Lung (tissue), 16 donors: ENCODE results near the gene TTLL13. TPM values are rescaled to one million over a fixed set of nuclear protein-coding genes. Genes with fewer than 3 reads are reported as not detected.

ENCODE experiments used
- ATAC-seq: fragments of 200-7000 bp; cut with Tn5 transposase; one replicate; pipeline ENCODE4 v1.9.1; 2020; ENCODE audit warnings: moderate number of reproducible peaks; ENCODE audit not compliant: insufficient read depth, low FRiP score
- DNase-seq, 3 donors: peaks; one replicate each; pipeline ENCODE4 v3.0.0-alpha.2; 2013 to 2017
- H3K27ac ChIP-seq, 2 donors: one replicate each; pipeline ENCODE4 v1.5.1; 2013; ENCODE audit warnings: mild to moderate bottlenecking in 2 of 2, moderate library complexity in 2 of 2, control low read depth in 1 of 2, inconsistent platforms in 1 of 2, low read depth in 1 of 2, low read length in 1 of 2
- H3K27me3 ChIP-seq, 3 donors: one replicate each; pipeline ENCODE4 v1.5.1; 2013; ENCODE audit warnings: low read length in 2 of 3; ENCODE audit not compliant: control insufficient read depth in 3 of 3, insufficient read depth in 3 of 3
- H3K36me3 ChIP-seq, 4 donors: one replicate each; pipeline ENCODE4 v1.5.1; 2013; ENCODE audit warnings: low read length in 4 of 4, mild to moderate bottlenecking in 1 of 4, moderate library complexity in 1 of 4; ENCODE audit not compliant: control insufficient read depth in 4 of 4, insufficient read depth in 4 of 4
- H3K4me1 ChIP-seq, 5 donors: one replicate each; pipeline ENCODE4 v1.5.1; 2013; ENCODE audit warnings: low read length in 5 of 5, mild to moderate bottlenecking in 2 of 5, moderate library complexity in 1 of 5; ENCODE audit not compliant: control insufficient read depth in 5 of 5, insufficient read depth in 5 of 5
- H3K4me3 ChIP-seq: one replicate; pipeline ENCODE4 v1.5.1; 2013; ENCODE audit warnings: mild to moderate bottlenecking, control low read depth, moderate library complexity
- H3K9ac ChIP-seq, 2 donors: one replicate each; pipeline ENCODE4 v1.5.1; 2013; ENCODE audit warnings: low read length in 2 of 2, control low read depth in 1 of 2; ENCODE audit not compliant: insufficient read depth in 1 of 2
- H3K9me3 ChIP-seq, 4 donors: one replicate each; pipeline ENCODE4 v1.5.1; 2013; ENCODE audit warnings: low read length in 3 of 4, mild to moderate bottlenecking in 1 of 4, moderate library complexity in 1 of 4; ENCODE audit not compliant: control insufficient read depth in 4 of 4, insufficient read depth in 3 of 4
- WGBS, 2 donors: extraction: QIAGEN DNeasy Blood & Tissue Kit; methylation state at CpG; one replicate each; pipeline ENCODE4 v1.1.7; 2013; 5-methylcytosine and 5-hydroxymethylcytosine counted together
- long read RNA-seq, 5 donors: transcript quantifications; one replicate each; lab custom pipeline, GENCODE V29; 2026
- polyA plus RNA-seq, 2 donors: library from polyadenylated mRNA; stranded (reverse); fragments of 200-250 nt; gene quantifications; one replicate each; pipeline ENCODE4 v1.2.1, GENCODE V29; 2013
- total RNA-seq, 2 donors: library from RNA; depleted of rRNA in 1 of 2; stranded (reverse); fragments of >200 nt in 1 of 2; gene quantifications; one replicate each; pipeline ENCODE4 v1.2.1, GENCODE V29; 2014 to 2021
- TF ChIP-seq, protein P1 (sequence below): IDR thresholded peaks from 2 replicates; pipeline ENCODE4 v1.5.1; 2012; ENCODE audit warnings: mild to moderate bottlenecking; ENCODE audit errors: control extremely low read depth, extremely low read depth
- donor health status: control.
- donor health status: control.
- donor health status: Bipolar disorder and iron deficiency.
- donor health status: healthy.
- donor health status: DM: yes; HTN: yes; CAD: no.

TTLL13 gene, protein sequence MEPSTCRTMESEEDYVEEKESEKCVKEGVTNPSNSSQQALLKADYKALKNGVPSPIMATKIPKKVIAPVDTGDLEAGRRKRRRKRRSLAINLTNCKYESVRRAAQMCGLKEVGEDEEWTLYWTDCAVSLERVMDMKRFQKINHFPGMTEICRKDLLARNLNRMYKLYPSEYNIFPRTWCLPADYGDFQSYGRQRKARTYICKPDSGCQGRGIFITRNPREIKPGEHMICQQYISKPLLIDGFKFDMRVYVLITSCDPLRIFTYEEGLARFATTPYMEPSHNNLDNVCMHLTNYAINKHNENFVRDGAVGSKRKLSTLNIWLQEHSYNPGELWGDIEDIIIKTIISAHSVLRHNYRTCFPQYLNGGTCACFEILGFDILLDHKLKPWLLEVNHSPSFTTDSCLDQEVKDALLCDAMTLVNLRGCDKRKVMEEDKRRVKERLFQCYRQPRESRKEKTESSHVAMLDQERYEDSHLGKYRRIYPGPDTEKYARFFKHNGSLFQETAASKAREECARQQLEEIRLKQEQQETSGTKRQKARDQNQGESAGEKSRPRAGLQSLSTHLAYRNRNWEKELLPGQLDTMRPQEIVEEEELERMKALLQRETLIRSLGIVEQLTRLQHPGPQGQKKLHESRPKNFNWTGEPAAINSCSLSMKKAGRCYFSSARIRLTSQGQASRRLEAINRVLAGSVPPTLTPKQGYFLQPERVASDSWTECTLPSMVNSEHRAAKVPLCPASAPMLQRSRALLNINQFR
- total RNA-seq (1 to 10 TPM in 1 of 2 donors, under 1 TPM in 1; 0.34 to 1.4 TPM), polyA plus RNA-seq (under 1 TPM; 0.11 to 0.12 TPM)
- long read RNA-seq, donor 1, result 0 reads
- long read RNA-seq, donor 2, result 0 reads
- long read RNA-seq, donor 3, result 0 reads
- long read RNA-seq, donor 4, result 0 reads
- long read RNA-seq, donor 5, result 0 reads

DNA sequence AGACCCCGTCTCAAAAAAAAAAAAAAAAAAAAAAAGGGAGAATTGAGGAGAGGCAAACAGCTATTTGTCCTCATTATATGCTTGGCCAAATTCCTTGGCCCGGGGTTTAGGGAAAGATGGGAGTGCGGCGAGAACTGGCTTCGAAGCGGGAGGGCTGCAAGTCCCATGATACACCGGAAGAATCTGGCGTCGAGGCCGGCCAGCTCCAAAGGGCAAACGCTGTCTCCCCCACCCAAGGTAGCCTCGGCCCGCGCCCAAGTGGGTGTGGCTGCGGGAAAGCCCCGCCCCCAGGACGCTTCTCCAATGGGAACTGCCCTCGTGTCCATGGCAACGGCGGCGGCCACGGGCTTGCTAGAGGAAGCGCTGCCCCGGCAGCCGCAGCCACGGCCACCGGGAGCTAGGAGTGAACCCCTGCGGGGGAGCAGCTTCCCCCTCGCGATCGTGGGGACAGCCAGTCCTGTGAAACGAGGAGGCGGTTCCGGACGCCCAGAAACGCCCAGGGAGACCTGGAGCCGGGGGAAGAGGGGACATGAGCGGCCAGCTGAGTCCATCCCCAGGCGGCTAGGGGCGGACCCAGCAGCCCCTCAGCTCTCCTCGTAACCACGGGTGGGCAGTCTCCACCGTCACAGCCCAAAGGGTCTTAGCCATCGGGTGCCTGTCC is at the start of gene TTLL13:
TSS of gene TTLL13 (plus strand) at position 354 of the 661 bp plus-strand sequence. CDS start 1,075 bp downstream, outside the sequence.
- ATAC-seq (peak; percentile 89), DNase-seq (peak; percentile 90 to 94 (median 90))
- Histone ChIP-seq H3K9me3 (no peaks in the 10 kb centered on the region), H3K9ac (no peak within 1 kb of the TSS), H3K4me3 (peak within 1 kb of the TSS; percentile 46), H3K27ac (peak within 1 kb of the TSS; percentile 26 to 67), H3K27me3 (no peaks in the 10 kb centered on the region), H3K4me1 (peaks cover 0 to 5% (median 0%) of the 10 kb centered on the region in 5 donors), H3K36me3 (no peaks in the 10 kb centered on the region)
- WGBS, 2 donors, result 1 to 2% methylated on average over 44 of the region's 44 CpGs
- TF ChIP-seq, protein P1, sequence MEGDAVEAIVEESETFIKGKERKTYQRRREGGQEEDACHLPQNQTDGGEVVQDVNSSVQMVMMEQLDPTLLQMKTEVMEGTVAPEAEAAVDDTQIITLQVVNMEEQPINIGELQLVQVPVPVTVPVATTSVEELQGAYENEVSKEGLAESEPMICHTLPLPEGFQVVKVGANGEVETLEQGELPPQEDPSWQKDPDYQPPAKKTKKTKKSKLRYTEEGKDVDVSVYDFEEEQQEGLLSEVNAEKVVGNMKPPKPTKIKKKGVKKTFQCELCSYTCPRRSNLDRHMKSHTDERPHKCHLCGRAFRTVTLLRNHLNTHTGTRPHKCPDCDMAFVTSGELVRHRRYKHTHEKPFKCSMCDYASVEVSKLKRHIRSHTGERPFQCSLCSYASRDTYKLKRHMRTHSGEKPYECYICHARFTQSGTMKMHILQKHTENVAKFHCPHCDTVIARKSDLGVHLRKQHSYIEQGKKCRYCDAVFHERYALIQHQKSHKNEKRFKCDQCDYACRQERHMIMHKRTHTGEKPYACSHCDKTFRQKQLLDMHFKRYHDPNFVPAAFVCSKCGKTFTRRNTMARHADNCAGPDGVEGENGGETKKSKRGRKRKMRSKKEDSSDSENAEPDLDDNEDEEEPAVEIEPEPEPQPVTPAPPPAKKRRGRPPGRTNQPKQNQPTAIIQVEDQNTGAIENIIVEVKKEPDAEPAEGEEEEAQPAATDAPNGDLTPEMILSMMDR, result no peak

DNA sequence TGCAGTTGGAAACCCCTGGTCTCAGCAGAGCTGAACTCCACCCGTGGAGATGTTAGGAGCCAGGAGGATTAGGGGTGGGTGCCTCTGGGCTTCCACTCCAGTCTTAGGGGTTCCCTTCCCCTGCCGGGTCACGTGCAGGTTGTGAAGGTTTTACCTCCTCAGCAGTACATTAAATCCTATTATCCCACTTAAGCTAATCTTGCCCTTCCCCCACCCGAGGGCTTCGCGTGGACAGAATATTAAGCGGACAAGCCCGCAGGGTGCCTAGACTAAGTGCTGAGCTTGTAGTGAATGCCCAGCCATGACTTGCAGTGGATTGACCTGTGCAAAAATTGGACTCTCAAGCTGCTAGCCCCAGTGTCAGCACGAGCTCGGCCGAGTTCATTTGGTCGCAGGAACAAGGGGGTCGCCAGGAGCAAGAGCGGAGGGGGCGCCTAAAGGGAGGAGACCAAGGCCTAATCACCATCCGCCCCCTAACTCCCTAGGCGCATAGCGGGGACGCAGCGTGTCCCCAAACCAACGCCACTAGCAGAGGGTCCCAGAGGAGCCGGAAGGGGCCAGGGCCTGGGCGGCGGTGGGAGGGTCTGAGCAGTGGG is 48.7 kb upstream of the TTLL13 start:
- H3K4me3 ChIP-seq, result peak overlapping the region; percentile 76
- DNase-seq (no peak), ATAC-seq (no peak)
- no peaks in the 10 kb centered on the region for H3K27me3 ChIP-seq
- TF ChIP-seq, protein P1, result no peak
- no peaks in the 10 kb centered on the region for H3K9me3 ChIP-seq
- peaks cover 0 to 2% (median 0%) of the 10 kb centered on the region in 4 donors for H3K36me3 ChIP-seq
- H3K4me1 ChIP-seq, result peaks cover 0 to 23% (median 7%) of the 10 kb centered on the region in 5 donors
- H3K9ac ChIP-seq, result no peak overlapping the region
- H3K27ac ChIP-seq, result peak overlapping the region; percentile 11 to 29
- WGBS, 2 donors, result 12 to 14% methylated on average over 22 to 24 of the region's 24 CpGs

DNA sequence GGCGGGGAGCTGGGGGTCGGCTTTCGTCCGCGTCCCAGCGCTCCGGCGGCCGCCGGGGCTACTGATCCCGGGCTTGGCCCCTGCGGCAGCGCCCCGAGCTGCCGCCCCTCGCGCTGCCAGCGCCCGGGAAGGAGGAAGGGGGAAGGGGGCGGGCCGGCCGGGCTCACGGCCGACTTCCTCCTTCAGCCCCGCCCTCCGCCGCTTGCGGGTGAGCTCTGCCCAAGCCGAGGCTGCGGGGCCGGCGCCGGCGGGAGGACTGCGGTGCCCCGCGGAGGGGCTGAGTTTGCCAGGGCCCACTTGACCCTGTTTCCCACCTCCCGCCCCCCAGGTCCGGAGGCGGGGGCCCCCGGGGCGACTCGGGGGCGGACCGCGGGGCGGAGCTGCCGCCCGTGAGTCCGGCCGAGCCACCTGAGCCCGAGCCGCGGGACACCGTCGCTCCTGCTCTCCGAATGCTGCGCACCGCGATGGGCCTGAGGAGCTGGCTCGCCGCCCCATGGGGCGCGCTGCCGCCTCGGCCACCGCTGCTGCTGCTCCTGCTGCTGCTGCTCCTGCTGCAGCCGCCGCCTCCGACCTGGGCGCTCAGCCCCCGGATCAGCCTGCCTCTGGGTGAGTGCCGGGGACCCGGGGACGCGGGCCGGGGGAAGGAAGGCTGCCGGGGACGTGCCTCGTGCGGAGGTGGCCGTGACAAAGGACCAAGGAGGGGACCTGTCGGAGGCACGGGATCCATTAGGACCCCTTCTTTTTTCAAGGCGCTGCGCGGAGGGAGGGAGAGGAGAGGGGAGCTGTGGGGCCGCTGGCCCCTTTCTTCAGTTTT is 48.0 kb upstream of the TTLL13 start, which contains the start of gene SEMA4B:
TSS of gene SEMA4B (plus strand) at position 201 of the 814 bp plus-strand sequence. CDS start at position 450, 249 bp downstream.
- H3K27ac ChIP-seq, result peak within 1 kb of the TSS; percentile 11 to 59

More for the DNA sequence above, 48.0 kb upstream of the TTLL13 start, which contains the start of gene SEMA4B:
- Histone ChIP-seq H3K27me3 (no peaks in the 10 kb centered on the region), H3K36me3 (peaks cover 0 to 6% (median 0%) of the 10 kb centered on the region in 4 donors), H3K4me3 (peak within 1 kb of the TSS; percentile 76), H3K9me3 (no peaks in the 10 kb centered on the region), H3K9ac (peak within 1 kb of the TSS in 1 of 2 donors; percentile 44), H3K4me1 (peaks cover 0 to 23% (median 7%) of the 10 kb centered on the region in 5 donors)
- ATAC-seq (peak; percentile 87), DNase-seq (peak; percentile 81 to 88 (median 84))
- TF ChIP-seq, protein P1, result no peak
- WGBS, 2 donors, result 0 to 1% methylated on average over 33 to 88 of the region's 88 CpGs
